SK-N-MC (cell line): ENCODE data around the gene AHDC1.

Experiments
- EZH2 ChIP-seq: fragments of 200-600 bp; sonication (generic); IDR thresholded peaks from one replicate; pipeline ENCODE4 v1.6.1; 2017; ENCODE audit warnings: antibody characterized with exemption
- FOXP2 ChIP-seq: optimal IDR thresholded peaks from 2 replicates; pipeline ENCODE3; 2011; ENCODE audit warnings: mild to moderate bottlenecking, moderate library complexity; ENCODE audit not compliant: insufficient read depth; ENCODE audit errors: extremely low read length, control extremely low read depth

DNA sequence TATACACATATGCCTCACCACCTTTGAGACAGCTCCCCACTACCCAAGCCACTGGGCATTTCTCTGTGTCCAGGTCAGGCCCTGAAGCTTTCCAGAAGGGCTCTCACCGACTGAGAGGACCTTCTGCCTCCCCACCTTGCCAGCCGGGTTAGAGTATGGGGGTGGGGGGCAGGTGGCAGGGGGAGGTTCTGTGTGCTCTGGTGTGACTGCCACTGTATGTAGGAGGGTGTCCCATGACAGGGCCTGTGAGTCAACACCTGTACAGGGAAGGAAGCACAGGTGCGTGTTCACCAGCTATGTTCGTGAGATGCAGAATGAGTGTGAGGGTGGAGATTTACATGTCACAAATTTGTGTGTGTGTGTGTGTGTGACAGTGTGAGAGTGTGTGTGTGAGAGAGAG, 7.0 kb downstream of the AHDC1 start:
- TF ChIP-seq EZH2 (no peak), FOXP2 (no peak)
